Measurements from ENCODE around the gene HLA-DOB.

Gene HLA-DOB

GRCh38 chr6:32763421-32763820 is 53.4 kb downstream of the HLA-DOB start, which contains the start of gene HLA-DQB2:
Gene HLA-DQB2 (minus strand): TSS chr6:32763532. CDS start chr6:32763470, 62 bp downstream.
- no peaks in the 10 kb centered on the region for H3K9me3 Mint-ChIP-seq (ENCODE audit: low read depth)
- H3K27me3 Mint-ChIP-seq: peaks cover 14% of the 10 kb centered on the region
- H3K27ac Mint-ChIP-seq: no peak within 1 kb of the TSS
- H3K4me3 Mint-ChIP-seq: no peak within 1 kb of the TSS
- no peaks in the 10 kb centered on the region for H3K4me1 Mint-ChIP-seq (ENCODE audit: low read depth)
- no peaks in the 10 kb centered on the region for H3K36me3 Mint-ChIP-seq

Data from activated naive CD8-positive, alpha-beta T cell (primary cell).